A549 treated with DMSO at 1 μM for 4 hours (cell line): Measurements from ENCODE around the gene SLC35G4. TPM values are rescaled to one million over a fixed set of nuclear protein-coding genes. Genes with fewer than 3 reads are reported as not detected.

Experiments
- total RNA-seq: library from RNA; stranded (reverse); fragments of 200-300 nt; extraction: Qiagen RNA extraction; gene quantifications from 5 replicates; pipeline ENCODE4 v1.2.3, GENCODE V29; 2022; ENCODE audit warnings: low read depth

Gene SLC35G4
- not detected in 5 replicates for total RNA-seq

DNA sequence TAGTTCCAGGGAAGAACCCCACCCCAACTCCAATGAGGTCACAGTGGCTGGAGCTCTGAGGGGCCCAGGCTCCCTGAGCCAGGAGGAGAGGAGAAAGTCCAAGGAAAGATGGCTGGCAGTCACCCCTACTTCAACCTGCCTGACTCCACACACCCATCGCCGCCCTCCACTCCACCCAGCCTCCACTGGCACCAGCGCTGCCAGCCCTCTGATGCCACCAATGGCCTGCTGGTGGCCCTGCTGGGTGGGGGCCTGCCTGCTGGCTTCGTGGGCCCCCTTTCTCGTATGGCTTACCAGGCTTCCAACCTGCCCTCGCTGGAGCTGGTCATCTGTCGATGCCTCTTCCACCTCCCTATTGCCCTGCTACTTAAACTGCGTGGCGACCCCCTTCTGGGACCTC lies at the start of gene SLC35G4:
Gene SLC35G4 (plus strand): TSS at position 109 of the 400 bp plus-strand sequence. CDS start 0 bp downstream, at position 109.

Other genes starting within 250 kb of the SLC35G4 start
- 6.7 to 7.8 TPM (median 6.8 TPM) in 5 replicates for gene GNAL, start 79.7 kb downstream of the SLC35G4 start, total RNA-seq
- 42.4 to 63.5 TPM (median 49.0 TPM) in 5 replicates for gene CHMP1B, start 241.8 kb downstream of the SLC35G4 start, total RNA-seq